Smooth muscle cell (in vitro differentiated cells): ENCODE results near the gene OR51B6. TPM values are rescaled to one million over a fixed set of nuclear protein-coding genes. Genes with fewer than 3 reads are reported as not detected.

Experiments used
- DNase-seq: peaks from one replicate; lab custom pipeline; 2025; ENCODE audit not compliant: unreplicated experiment; lab: John Stamatoyannopoulos, UW
- H2AFZ ChIP-seq: fragments of 200-600 bp; sonication (generic); 2 replicates; pipeline ENCODE4 v1.6.0; 2016; ENCODE audit warnings: antibody characterized with exemption, low read depth, mild to moderate bottlenecking
- H3F3A ChIP-seq: fragments of 200-600 bp; sonication (generic); 2 replicates; pipeline ENCODE4 v1.6.0; 2017; ENCODE audit warnings: antibody characterized with exemption, low read depth
- H3K27ac ChIP-seq: fragments of 200-600 bp; sonication (generic); 2 replicates; pipeline ENCODE4 v1.5.1; 2016; ENCODE audit warnings: low read depth, mild to moderate bottlenecking
- H3K27me3 ChIP-seq: fragments of 200-600 bp; sonication (generic); 2 replicates; pipeline ENCODE4 v1.6.1; 2016; ENCODE audit warnings: low read depth, mild to moderate bottlenecking
- H3K36me3 ChIP-seq: fragments of 200-600 bp; sonication (generic); 2 replicates; pipeline ENCODE4 v1.5.1; 2016; ENCODE audit warnings: low read depth
- H3K4me1 ChIP-seq: fragments of 200-600 bp; sonication (generic); 2 replicates; pipeline ENCODE4 v1.5.1; 2016; ENCODE audit warnings: low read depth
- H3K4me2 ChIP-seq: fragments of 200-600 bp; sonication (generic); 2 replicates; pipeline ENCODE4 v1.6.0; 2016; ENCODE audit warnings: mild to moderate bottlenecking
- H3K4me3 ChIP-seq: fragments of 200-600 bp; sonication (generic); 2 replicates; pipeline ENCODE4 v1.5.1; 2016; ENCODE audit warnings: mild to moderate bottlenecking
- H3K79me2 ChIP-seq: fragments of 200-600 bp; sonication (generic); 2 replicates; pipeline ENCODE4 v1.6.0; 2016; ENCODE audit warnings: low read depth, mild to moderate bottlenecking
- H3K9ac ChIP-seq: fragments of 200-600 bp; sonication (generic); 2 replicates; pipeline ENCODE4 v1.6.0; 2016; ENCODE audit warnings: low read depth
- H3K9me3 ChIP-seq: fragments of 200-600 bp; sonication (generic); replicated peaks from 2 replicates; pipeline ENCODE4 v1.5.1; 2016; ENCODE audit warnings: low read depth
- H4K20me1 ChIP-seq: fragments of 200-600 bp; sonication (generic); 2 replicates; pipeline ENCODE4 v1.6.0; 2016; ENCODE audit warnings: low read depth
- WGBS: methylation state at CpG from one replicate; pipeline ENCODE4 v1.1.7; 2016; ENCODE audit warnings: low lambda C conversion rate; 5-methylcytosine and 5-hydroxymethylcytosine counted together
- polyA plus RNA-seq: library from polyadenylated mRNA; unstranded; fragments of >200 nt; fragmentation: Nextera tagmentation; extraction: Ambion mirVana; gene quantifications from 2 replicates; pipeline ENCODE4 v1.2.1, GENCODE V29; 2016
- total RNA-seq: library from RNA; depleted of rRNA; stranded (reverse); fragments of >200 nt; gene quantifications from 2 replicates; pipeline ENCODE4 v1.2.3, GENCODE V29; 2014
- TF ChIP-seq, protein P1 (sequence below): fragments of 200-600 bp; sonication (generic); IDR thresholded peaks from 2 replicates; pipeline ENCODE4 v1.5.1; 2017; ENCODE audit warnings: borderline replicate concordance, mild to moderate bottlenecking, antibody characterized with exemption; ENCODE audit not compliant: insufficient read depth, poor library complexity, severe bottlenecking

The OR51B6 gene
- total and polyA plus RNA-seq, 2 experiments from 2014 or later = not detected

DNA sequence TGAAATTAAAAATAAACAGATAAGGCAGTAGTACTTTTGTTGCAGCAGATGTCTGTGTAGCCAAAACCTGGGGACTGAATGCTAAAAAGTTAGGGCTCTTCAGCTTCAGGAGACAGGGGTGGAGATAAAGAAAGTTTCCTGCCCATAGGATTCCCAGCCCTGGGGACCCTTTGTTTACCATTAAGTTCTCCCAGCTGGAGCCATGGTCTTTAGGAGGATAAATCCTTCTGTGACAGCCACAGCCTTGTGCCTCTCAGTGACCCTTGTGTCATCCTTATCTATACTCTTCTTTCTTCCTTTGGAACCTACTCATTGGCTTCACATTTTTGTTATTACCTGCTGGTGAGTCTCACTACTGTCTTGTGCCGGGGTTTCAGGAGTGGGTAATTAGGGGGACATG lies 32.3 kb downstream of the OR51B6 start, which contains the start of gene OR51M1:
Gene OR51M1, plus strand, starts transcription at position 237 of the 400 bp plus-strand sequence. CDS start 5,587 bp downstream, outside the sequence.
- TF ChIP-seq, protein P1, sequence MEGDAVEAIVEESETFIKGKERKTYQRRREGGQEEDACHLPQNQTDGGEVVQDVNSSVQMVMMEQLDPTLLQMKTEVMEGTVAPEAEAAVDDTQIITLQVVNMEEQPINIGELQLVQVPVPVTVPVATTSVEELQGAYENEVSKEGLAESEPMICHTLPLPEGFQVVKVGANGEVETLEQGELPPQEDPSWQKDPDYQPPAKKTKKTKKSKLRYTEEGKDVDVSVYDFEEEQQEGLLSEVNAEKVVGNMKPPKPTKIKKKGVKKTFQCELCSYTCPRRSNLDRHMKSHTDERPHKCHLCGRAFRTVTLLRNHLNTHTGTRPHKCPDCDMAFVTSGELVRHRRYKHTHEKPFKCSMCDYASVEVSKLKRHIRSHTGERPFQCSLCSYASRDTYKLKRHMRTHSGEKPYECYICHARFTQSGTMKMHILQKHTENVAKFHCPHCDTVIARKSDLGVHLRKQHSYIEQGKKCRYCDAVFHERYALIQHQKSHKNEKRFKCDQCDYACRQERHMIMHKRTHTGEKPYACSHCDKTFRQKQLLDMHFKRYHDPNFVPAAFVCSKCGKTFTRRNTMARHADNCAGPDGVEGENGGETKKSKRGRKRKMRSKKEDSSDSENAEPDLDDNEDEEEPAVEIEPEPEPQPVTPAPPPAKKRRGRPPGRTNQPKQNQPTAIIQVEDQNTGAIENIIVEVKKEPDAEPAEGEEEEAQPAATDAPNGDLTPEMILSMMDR = no peak
- no peaks in the 10 kb centered on the region for H4K20me1 ChIP-seq
- H3K4me2 ChIP-seq = no peak within 1 kb of the TSS
- H3K27ac ChIP-seq = no peak within 1 kb of the TSS
- H3F3A ChIP-seq = no peaks in the 10 kb centered on the region
- H3K4me3 ChIP-seq = no peak within 1 kb of the TSS
- no peak for DNase-seq
- peaks cover 15% of the 10 kb centered on the region for H3K4me1 ChIP-seq
- H3K9ac ChIP-seq = no peak within 1 kb of the TSS
- H2AFZ ChIP-seq = no peak within 1 kb of the TSS
- no peaks in the 10 kb centered on the region for H3K9me3 ChIP-seq
- H3K79me2 ChIP-seq = no peaks in the 10 kb centered on the region
- no peaks in the 10 kb centered on the region for H3K36me3 ChIP-seq
- H3K27me3 ChIP-seq = no peaks in the 10 kb centered on the region
- WGBS = 78% methylated on average over 1 of the region's 1 CpG

DNA sequence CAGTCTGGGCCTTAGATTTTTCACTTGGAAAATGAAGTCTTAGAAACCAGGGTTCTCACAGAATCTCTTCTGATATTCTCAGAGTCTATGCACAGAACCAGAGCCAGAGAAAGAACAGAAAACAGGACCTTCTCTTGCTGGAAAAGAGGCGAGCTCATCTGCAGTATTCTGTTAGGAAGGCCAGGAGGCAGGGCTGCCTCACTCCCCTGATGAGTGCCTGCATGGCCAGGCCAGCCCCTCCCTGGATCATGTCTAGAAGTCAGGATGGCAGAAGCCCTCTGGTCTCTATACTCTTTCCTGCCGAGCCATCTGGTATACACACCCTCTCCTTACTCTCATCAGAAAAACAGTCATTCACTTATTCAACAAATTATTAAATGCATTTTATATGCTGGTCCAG lies 33.0 kb downstream of the OR51B6 start:
- no peaks in the 10 kb centered on the region for H3K36me3 ChIP-seq
- no peaks in the 10 kb centered on the region for H3F3A ChIP-seq
- no peak overlapping the region for H3K4me3 ChIP-seq
- no peak overlapping the region for H2AFZ ChIP-seq
- H3K79me2 ChIP-seq = no peaks in the 10 kb centered on the region
- H4K20me1 ChIP-seq = no peaks in the 10 kb centered on the region
- TF ChIP-seq, protein P1 = no peak
- H3K4me1 ChIP-seq = peaks cover 15% of the 10 kb centered on the region
- H3K9me3 ChIP-seq = no peaks in the 10 kb centered on the region
- no peak overlapping the region for H3K4me2 ChIP-seq
- no peaks in the 10 kb centered on the region for H3K27me3 ChIP-seq
- 86% methylated on average over 2 of the region's 2 CpGs for WGBS
- DNase-seq = no peak
- no peak overlapping the region for H3K9ac ChIP-seq
- H3K27ac ChIP-seq = no peak overlapping the region

DNA sequence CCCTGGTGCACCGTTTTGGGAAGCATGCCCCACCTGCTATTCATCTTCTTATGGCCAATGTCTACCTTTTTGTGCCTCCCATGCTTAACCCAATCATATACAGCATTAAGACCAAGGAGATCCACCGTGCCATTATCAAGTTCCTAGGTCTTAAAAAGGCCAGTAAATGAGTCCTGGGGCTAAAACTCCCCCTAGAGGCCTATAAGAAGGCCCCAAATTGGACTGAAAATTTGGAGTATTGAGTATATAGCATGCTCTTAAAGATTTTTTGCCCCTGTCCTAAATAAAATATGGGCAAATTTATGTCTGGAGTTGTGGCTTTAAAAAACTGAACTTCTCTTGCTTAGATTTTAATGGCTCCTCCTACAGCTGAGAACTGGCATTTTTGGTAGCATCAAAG lies 38.9 kb downstream of the OR51B6 start:
- H3K9me3 ChIP-seq = no peaks in the 10 kb centered on the region
- no peaks in the 10 kb centered on the region for H4K20me1 ChIP-seq
- TF ChIP-seq, protein P1 = no peak
- H3K27ac ChIP-seq = no peak overlapping the region
- H3K4me2 ChIP-seq = no peak overlapping the region
- no peak overlapping the region for H3K9ac ChIP-seq
- 88% methylated on average over 2 of the region's 2 CpGs for WGBS
- no peak overlapping the region for H2AFZ ChIP-seq
- H3K4me1 ChIP-seq = no peaks in the 10 kb centered on the region
- H3K4me3 ChIP-seq = no peak overlapping the region
- H3K36me3 ChIP-seq = no peaks in the 10 kb centered on the region
- no peak for DNase-seq
- H3K79me2 ChIP-seq = no peaks in the 10 kb centered on the region
- H3K27me3 ChIP-seq = no peaks in the 10 kb centered on the region
- H3F3A ChIP-seq = no peaks in the 10 kb centered on the region

DNA sequence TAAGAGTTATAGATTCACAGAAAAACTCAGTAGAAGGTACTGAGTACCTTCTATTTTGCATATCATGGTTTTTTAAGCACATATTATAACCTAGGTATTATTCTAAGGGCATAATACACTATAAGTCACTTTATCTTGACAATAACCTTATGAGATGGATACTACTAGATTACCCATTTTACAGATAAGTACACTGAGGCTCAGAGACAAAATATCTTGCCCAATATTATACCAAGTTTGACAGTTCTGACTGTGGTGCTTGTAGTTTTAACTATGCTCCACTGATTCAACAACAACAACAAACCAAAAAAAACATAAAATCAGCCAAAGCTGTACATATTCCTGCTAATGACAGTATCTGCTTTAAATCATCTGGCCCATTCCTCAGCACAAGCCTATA lies 42.8 kb downstream of the OR51B6 start:
- Histone ChIP-seq H3K9me3 (no peaks in the 10 kb centered on the region), H3F3A (no peaks in the 10 kb centered on the region), H3K4me3 (no peak overlapping the region), H3K27me3 (no peaks in the 10 kb centered on the region), H4K20me1 (no peaks in the 10 kb centered on the region), H3K4me2 (no peak overlapping the region), H3K9ac (no peak overlapping the region), H3K4me1 (no peaks in the 10 kb centered on the region), H2AFZ (no peak overlapping the region), H3K36me3 (no peaks in the 10 kb centered on the region), H3K79me2 (no peaks in the 10 kb centered on the region), H3K27ac (no peak overlapping the region)
- TF ChIP-seq, protein P1 = no peak
- DNase-seq = no peak
